Measurements from ENCODE around the gene DOCK1. TPM values are rescaled to one million over a fixed set of nuclear protein-coding genes. Genes with fewer than 3 reads are reported as not detected.
"Not testable (repeated sequence)": the region's sequence is repeated elsewhere in the genome, so short reads cannot be mapped to it uniquely, and the experiment has no call there.

Gene DOCK1
- total and polyA plus RNA-seq, 5 experiments from 2014 or later: not detected

DNA sequence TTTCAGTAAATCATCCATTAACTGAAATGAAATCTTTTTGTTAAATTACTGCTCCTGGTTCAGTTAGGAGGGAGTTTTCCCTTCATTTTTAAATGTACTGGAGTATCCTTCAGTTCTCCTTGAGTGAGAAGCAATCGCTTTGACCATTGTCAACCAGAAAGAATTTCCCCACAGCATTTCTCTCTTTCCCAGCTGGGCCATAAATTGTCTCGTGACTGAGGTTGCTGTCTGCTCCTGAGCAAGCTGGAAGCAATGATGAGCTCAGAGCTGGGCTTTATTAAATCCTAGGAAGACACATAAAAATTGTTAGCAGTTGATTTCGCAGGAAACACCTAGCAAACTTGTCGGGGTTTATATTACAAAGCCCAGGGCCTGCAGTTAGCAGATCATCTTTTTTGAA is 393.2 kb downstream of the DOCK1 start:
- POLR2A ChIA-PET: no interaction called here
- Mint-ChIP-seq H3K36me3 (no peaks in the 10 kb centered on the region), H3K27me3 (peaks cover 3 to 64% (median 25%) of the 10 kb centered on the region in 5 donors), H3K9me3 (peaks cover 0 to 11% (median 0%) of the 10 kb centered on the region in 9 donors), H3K27ac (no peak overlapping the region), H3K4me1 (peaks cover 9 to 25% (median 20%) of the 10 kb centered on the region in 4 donors), H3K4me3 (no peak overlapping the region)
- DNase-seq (no peak), ATAC-seq (no peak)

DNA sequence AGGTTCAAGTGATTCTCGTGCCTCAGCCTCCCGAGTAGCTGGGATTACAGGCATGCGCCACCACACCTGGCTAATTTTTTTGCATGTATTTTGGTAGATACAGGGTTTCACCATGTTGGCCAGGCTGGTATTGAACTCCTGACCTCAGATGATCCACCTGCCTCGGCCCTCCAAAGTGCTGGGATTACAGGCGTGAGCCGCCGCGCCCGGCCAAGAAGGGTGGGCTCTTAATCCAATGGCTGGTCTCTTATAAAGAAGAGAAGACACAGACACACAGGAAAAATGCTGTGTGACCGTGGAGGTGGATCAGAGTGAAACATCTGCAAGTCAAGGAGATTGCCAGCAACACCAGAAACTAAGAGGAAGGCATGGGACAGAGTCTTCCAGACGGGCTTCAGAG is 394.0 kb downstream of the DOCK1 start:
- DNase-seq, H3K9me3 Mint-ChIP-seq, H3K27ac Mint-ChIP-seq, ATAC-seq, H3K4me3 Mint-ChIP-seq, H3K36me3 Mint-ChIP-seq, POLR2A ChIA-PET: not testable (repeated sequence)
- Mint-ChIP-seq H3K4me1 (peaks cover 2 to 17% (median 12%) of the 10 kb centered on the region in 4 donors), H3K27me3 (peaks cover 3 to 72% (median 25%) of the 10 kb centered on the region in 5 donors)

- DNase-seq (no peak), ATAC-seq (no peak)
- H3K4me1 Mint-ChIP-seq: peaks cover 2 to 10% (median 9%) of the 10 kb centered on the region in 4 donors
- H3K36me3 Mint-ChIP-seq: no peaks in the 10 kb centered on the region
- POLR2A ChIA-PET: no interaction called here
- peaks cover 3 to 72% (median 25%) of the 10 kb centered on the region in 5 donors for H3K27me3 Mint-ChIP-seq
- H3K27ac Mint-ChIP-seq: no peak overlapping the region
- no peak overlapping the region for H3K4me3 Mint-ChIP-seq
- H3K9me3 Mint-ChIP-seq: peaks cover 0 to 5% (median 0%) of the 10 kb centered on the region in 9 donors
Measured at GRCh38 chr10:127299956-127300689, 394.9 kb downstream of the DOCK1 start.

- ATAC-seq: no peak
- DNase-seq: no peak
- Mint-ChIP-seq H3K4me3 (no peak overlapping the region), H3K27ac (no peak overlapping the region), H3K36me3 (no peaks in the 10 kb centered on the region), H3K9me3 (peaks cover 0 to 4% (median 0%) of the 10 kb centered on the region in 9 donors), H3K27me3 (peaks cover 3 to 72% (median 25%) of the 10 kb centered on the region in 5 donors), H3K4me1 (peaks cover 1 to 8% (median 2%) of the 10 kb centered on the region in 4 donors)
- POLR2A ChIA-PET: no interaction called here
Measured at GRCh38 chr10:127300868-127301321, 395.7 kb downstream of the DOCK1 start.

DNA sequence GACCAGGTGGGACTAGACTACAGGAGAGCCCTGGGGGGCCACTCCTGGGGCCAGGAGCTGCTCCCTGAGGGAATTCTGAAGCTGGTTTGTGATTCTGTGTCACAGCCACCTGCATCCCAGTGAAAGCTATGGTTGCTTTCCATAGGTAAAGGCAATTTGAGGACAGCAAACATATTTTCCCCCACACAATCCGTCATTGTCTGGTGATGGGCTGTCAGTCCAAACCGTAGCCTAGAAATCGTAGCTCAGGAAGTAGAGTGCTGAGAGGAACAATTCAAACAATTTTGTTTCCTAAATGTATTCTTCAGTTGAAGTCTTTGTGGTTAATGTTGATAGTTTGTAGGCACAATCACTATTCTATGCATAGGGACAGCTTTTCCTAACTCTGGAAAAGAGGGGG is 397.1 kb downstream of the DOCK1 start:
- peaks cover 0 to under 1% (median 0%) of the 10 kb centered on the region in 9 donors for H3K9me3 Mint-ChIP-seq
- H3K36me3 Mint-ChIP-seq: no peaks in the 10 kb centered on the region
- POLR2A ChIA-PET: no interaction called here
- peaks cover 0 to 57% (median 11%) of the 10 kb centered on the region in 5 donors for H3K27me3 Mint-ChIP-seq
- no peaks in the 10 kb centered on the region for H3K4me1 Mint-ChIP-seq
- H3K4me3 Mint-ChIP-seq: no peak overlapping the region
- ATAC-seq: no peak
- DNase-seq: no peak
- H3K27ac Mint-ChIP-seq: peak overlapping the region in 1 of 10 donors; percentile 15

GRCh38 chr10:127303105-127303504 is 397.9 kb downstream of the DOCK1 start:
- POLR2A ChIA-PET: no interaction called here
- Mint-ChIP-seq H3K4me3 (no peak overlapping the region), H3K9me3 (no peaks in the 10 kb centered on the region), H3K27me3 (peaks cover 0 to 54% (median 10%) of the 10 kb centered on the region in 5 donors), H3K27ac (no peak overlapping the region), H3K4me1 (no peaks in the 10 kb centered on the region), H3K36me3 (no peaks in the 10 kb centered on the region)
- ATAC-seq (no peak), DNase-seq (no peak)

DNA sequence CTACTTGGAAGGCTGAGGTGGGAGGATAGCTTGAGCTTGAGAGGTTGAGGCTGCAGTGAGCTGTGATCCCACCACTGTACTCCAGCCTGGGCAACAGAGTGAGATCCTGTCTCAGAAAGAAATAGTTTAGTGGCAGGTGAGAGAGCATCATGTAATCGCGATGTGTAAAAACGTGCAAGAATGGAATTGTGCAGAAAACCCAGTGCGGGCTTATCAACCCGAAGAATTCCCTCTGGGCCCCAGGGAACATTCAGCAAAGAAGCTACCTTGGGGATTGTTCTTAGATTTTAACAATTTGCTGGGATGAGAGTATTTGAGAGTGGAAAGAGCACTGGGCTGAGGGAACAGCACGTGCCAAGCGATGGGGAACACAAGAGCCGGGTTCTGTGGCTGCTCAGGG is 398.5 kb downstream of the DOCK1 start:
- peaks cover 0 to 47% (median 11%) of the 10 kb centered on the region in 5 donors for H3K27me3 Mint-ChIP-seq
- no peak overlapping the region for H3K27ac Mint-ChIP-seq
- DNase-seq: no peak
- no peaks in the 10 kb centered on the region for H3K36me3 Mint-ChIP-seq
- H3K4me3 Mint-ChIP-seq: no peak overlapping the region
- POLR2A ChIA-PET: no interaction called here
- no peaks in the 10 kb centered on the region for H3K4me1 Mint-ChIP-seq
- no peak for ATAC-seq
- H3K9me3 Mint-ChIP-seq: peaks cover 0 to 2% (median 0%) of the 10 kb centered on the region in 9 donors

- H3K27me3 Mint-ChIP-seq: peaks cover 0 to 27% (median 11%) of the 10 kb centered on the region in 5 donors
- H3K4me3 Mint-ChIP-seq: no peak overlapping the region
- DNase-seq (no peak), ATAC-seq (no peak)
- H3K36me3 Mint-ChIP-seq: no peaks in the 10 kb centered on the region
- POLR2A ChIA-PET: no interaction called here
- no peak overlapping the region for H3K27ac Mint-ChIP-seq
- peaks cover 0 to 2% (median 0%) of the 10 kb centered on the region in 9 donors for H3K9me3 Mint-ChIP-seq
- no peaks in the 10 kb centered on the region for H3K4me1 Mint-ChIP-seq
Measured at GRCh38 chr10:127306479-127306878, 401.3 kb downstream of the DOCK1 start.

GRCh38 chr10:127307338-127307737 is 402.1 kb downstream of the DOCK1 start:
- no peak overlapping the region for H3K4me3 Mint-ChIP-seq
- H3K27me3 Mint-ChIP-seq: peaks cover 0 to 20% (median 9%) of the 10 kb centered on the region in 5 donors
- ATAC-seq: no peak
- no peak for DNase-seq
- POLR2A ChIA-PET: no interaction called here
- H3K27ac Mint-ChIP-seq: no peak overlapping the region
- H3K4me1 Mint-ChIP-seq: no peaks in the 10 kb centered on the region
- no peaks in the 10 kb centered on the region for H3K36me3 Mint-ChIP-seq
- H3K9me3 Mint-ChIP-seq: peaks cover 0 to 2% (median 0%) of the 10 kb centered on the region in 9 donors

DNA sequence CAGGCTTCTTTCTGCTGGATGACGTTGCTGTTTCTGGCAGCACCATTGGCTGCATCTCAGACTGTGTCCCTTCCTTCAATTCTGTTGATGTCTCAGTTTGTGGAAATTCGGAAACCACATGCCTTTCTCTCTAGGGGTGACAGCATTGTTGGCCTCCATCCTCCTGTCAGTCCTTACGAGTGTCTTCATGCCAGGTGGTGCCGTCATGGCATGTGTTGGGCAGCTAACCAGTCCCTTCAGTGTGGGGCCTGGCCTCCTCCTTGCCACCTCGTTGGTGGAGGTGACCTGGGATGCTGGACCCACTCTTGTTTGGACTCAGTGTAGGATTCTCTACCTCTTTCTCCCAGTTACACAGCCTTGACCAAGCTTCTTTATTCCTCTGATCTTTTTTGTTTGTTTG is 402.8 kb downstream of the DOCK1 start:
- peaks cover 0 to 20% (median 11%) of the 10 kb centered on the region in 5 donors for H3K27me3 Mint-ChIP-seq
- no peak for DNase-seq
- ATAC-seq: no peak
- peaks cover 0 to 3% (median 0%) of the 10 kb centered on the region in 4 donors for H3K4me1 Mint-ChIP-seq
- POLR2A ChIA-PET: no interaction called here
- peaks cover 0 to 2% (median 0%) of the 10 kb centered on the region in 9 donors for H3K9me3 Mint-ChIP-seq
- no peak overlapping the region for H3K27ac Mint-ChIP-seq
- no peaks in the 10 kb centered on the region for H3K36me3 Mint-ChIP-seq
- H3K4me3 Mint-ChIP-seq: no peak overlapping the region

- H3K4me1 Mint-ChIP-seq, H3K4me3 Mint-ChIP-seq, H3K27ac Mint-ChIP-seq, ATAC-seq, DNase-seq, H3K36me3 Mint-ChIP-seq, POLR2A ChIA-PET, H3K9me3 Mint-ChIP-seq: not testable (repeated sequence)
- peaks cover 0 to 20% (median 13%) of the 10 kb centered on the region in 5 donors for H3K27me3 Mint-ChIP-seq
Measured at GRCh38 chr10:127309619-127310018, 404.4 kb downstream of the DOCK1 start.

GRCh38 chr10:127310430-127310829 is 405.2 kb downstream of the DOCK1 start:
- DNase-seq (no peak), ATAC-seq (no peak)
- POLR2A ChIA-PET: no interaction called here
- H3K4me1 Mint-ChIP-seq: peaks cover 0 to 3% (median 0%) of the 10 kb centered on the region in 4 donors
- peaks cover 0 to 2% (median 0%) of the 10 kb centered on the region in 9 donors for H3K9me3 Mint-ChIP-seq
- H3K27me3 Mint-ChIP-seq: peaks cover 0 to 20% (median 13%) of the 10 kb centered on the region in 5 donors
- no peak overlapping the region for H3K4me3 Mint-ChIP-seq
- H3K27ac Mint-ChIP-seq: no peak overlapping the region
- no peaks in the 10 kb centered on the region for H3K36me3 Mint-ChIP-seq

GRCh38 chr10:127310923-127311322 is 405.7 kb downstream of the DOCK1 start:
- ATAC-seq: no peak
- Mint-ChIP-seq H3K27ac (no peak overlapping the region), H3K4me1 (peaks cover 0 to 3% (median 0%) of the 10 kb centered on the region in 4 donors), H3K9me3 (peaks cover 0 to 2% (median 0%) of the 10 kb centered on the region in 9 donors), H3K36me3 (no peaks in the 10 kb centered on the region), H3K4me3 (no peak overlapping the region), H3K27me3 (peaks cover 0 to 20% (median 13%) of the 10 kb centered on the region in 5 donors)
- POLR2A ChIA-PET: no interaction called here
- DNase-seq: no peak

Measured in naive thymus-derived CD8-positive, alpha-beta T cell (primary cell).